Measurements from ENCODE around the gene ANO4.

ANO4 gene

GRCh38 chr12:101002696-101003419, 208.3 kb downstream of the ANO4 start:
- no peak overlapping the region for H3K4me3 ChIP-seq (ENCODE audit: control insufficient read depth, low read depth, low read length)
- no peak for TF ChIP-seq CTCF (IDR thresholded peaks at IDR 0.05; ENCODE audit: control insufficient read depth, insufficient read depth, low read depth, low read length, missing control alignments)
- no peak for DNase-seq (ENCODE audit: low read depth)

- H3K4me3 ChIP-seq (ENCODE audit: control insufficient read depth, low read depth, low read length), result no peak overlapping the region
- TF ChIP-seq CTCF (IDR thresholded peaks at IDR 0.05; ENCODE audit: control insufficient read depth, insufficient read depth, low read depth, low read length, missing control alignments), result no peak
- no peak for DNase-seq (ENCODE audit: low read depth)
These were observed 210.3 kb downstream of the ANO4 start for GRCh38 chr12:101004898-101005297.

GRCh38 chr12:101009274-101009673, 214.7 kb downstream of the ANO4 start:
- DNase-seq (ENCODE audit: low read depth), result no peak
- TF ChIP-seq CTCF (IDR thresholded peaks at IDR 0.05; ENCODE audit: control insufficient read depth, insufficient read depth, low read depth, low read length, missing control alignments), result no peak
- no peak overlapping the region for H3K4me3 ChIP-seq (ENCODE audit: control insufficient read depth, low read depth, low read length)

- DNase-seq (ENCODE audit: low read depth), result no peak
- TF ChIP-seq CTCF (IDR thresholded peaks at IDR 0.05; ENCODE audit: control insufficient read depth, insufficient read depth, low read depth, low read length, missing control alignments), result no peak
These were observed 216.3 kb downstream of the ANO4 start for GRCh38 chr12:101010896-101011295.

GRCh38 chr12:101013993-101014392, 219.4 kb downstream of the ANO4 start:
- TF ChIP-seq CTCF (IDR thresholded peaks at IDR 0.05; ENCODE audit: control insufficient read depth, insufficient read depth, low read depth, low read length, missing control alignments), result no peak
- H3K4me3 ChIP-seq (ENCODE audit: control insufficient read depth, low read depth, low read length), result no peak overlapping the region
- no peak for DNase-seq (ENCODE audit: low read depth)

More at GRCh38 chr12:101010896-101011295, 216.3 kb downstream of the ANO4 start:
- no peak overlapping the region for H3K4me3 ChIP-seq (ENCODE audit: control insufficient read depth, low read depth, low read length)

- no peak for TF ChIP-seq CTCF (IDR thresholded peaks at IDR 0.05; ENCODE audit: control insufficient read depth, insufficient read depth, low read depth, low read length, missing control alignments)
- no peak for DNase-seq (ENCODE audit: low read depth)
- H3K4me3 ChIP-seq (ENCODE audit: control insufficient read depth, low read depth, low read length), result no peak overlapping the region
These were observed 220.5 kb downstream of the ANO4 start for GRCh38 chr12:101015044-101015443.
